HG02571 (cell line): ENCODE results near the gene DSCAM.

Source experiments
- ATAC-seq: cut with Tn5 transposase; IDR thresholded peaks from one replicate; pipeline ENCODE4 v1.9.1; 2021; ENCODE audit warnings: mild to moderate bottlenecking, moderate library complexity; ENCODE audit not compliant: unreplicated experiment

The DSCAM gene

GRCh38 chr21:40562242-40563002, 284.5 kb downstream of the DSCAM start:
- no peak for ATAC-seq

GRCh38 chr21:40556442-40556968, 290.5 kb downstream of the DSCAM start:
- no peak for ATAC-seq

- ATAC-seq: no peak
These were observed 291.9 kb downstream of the DSCAM start for GRCh38 chr21:40555021-40555528.

GRCh38 chr21:40553781-40554180, 293.2 kb downstream of the DSCAM start:
- no peak for ATAC-seq

- ATAC-seq: no peak
These were observed 298.9 kb downstream of the DSCAM start for GRCh38 chr21:40547906-40548513.

- ATAC-seq: no peak
These were observed 300.3 kb downstream of the DSCAM start for GRCh38 chr21:40546647-40547046.

GRCh38 chr21:40540216-40540615, 306.7 kb downstream of the DSCAM start:
- no peak for ATAC-seq

- no peak for ATAC-seq
These were observed 312.1 kb downstream of the DSCAM start for GRCh38 chr21:40534886-40535285.

GRCh38 chr21:40531431-40532110, 315.4 kb downstream of the DSCAM start:
- ATAC-seq: no peak

GRCh38 chr21:40531016-40531415, 315.9 kb downstream of the DSCAM start:
- ATAC-seq: no peak

- no peak for ATAC-seq
These were observed 329.3 kb downstream of the DSCAM start for GRCh38 chr21:40517646-40518045.

GRCh38 chr21:40516335-40516734, 330.6 kb downstream of the DSCAM start:
- ATAC-seq: no peak

GRCh38 chr21:40512590-40512989, 334.4 kb downstream of the DSCAM start:
- ATAC-seq: no peak

GRCh38 chr21:40507978-40508377, 339.0 kb downstream of the DSCAM start:
- ATAC-seq: no peak

GRCh38 chr21:40505681-40506080, 341.3 kb downstream of the DSCAM start:
- no peak for ATAC-seq

- no peak for ATAC-seq
These were observed 341.7 kb downstream of the DSCAM start for GRCh38 chr21:40505244-40505643.

- ATAC-seq: no peak
These were observed 342.1 kb downstream of the DSCAM start for GRCh38 chr21:40504825-40505224.

- no peak for ATAC-seq
These were observed 350.8 kb downstream of the DSCAM start for GRCh38 chr21:40496116-40496515.

- ATAC-seq: no peak
These were observed 356.6 kb downstream of the DSCAM start for GRCh38 chr21:40490408-40490807.

- no peak for ATAC-seq
These were observed 358.0 kb downstream of the DSCAM start for GRCh38 chr21:40489001-40489400.

- no peak for ATAC-seq
These were observed 365.2 kb downstream of the DSCAM start for GRCh38 chr21:40481764-40482163.

GRCh38 chr21:40474513-40474912, 372.4 kb downstream of the DSCAM start:
- no peak for ATAC-seq
